Stimulated activated CD4-positive, alpha-beta T cell treated with anti-CD3 and anti-CD28 coated beads, Interleukin-12 subunit alpha, Interleukin-12 subunit beta, amount 100 ng/mL, for 48 hours (primary cell): ENCODE results near the gene LCMT2.

Experiments used
- DNase-seq, 3 donors: peaks; one replicate each; pipeline ENCODE4 v3.0.0-alpha.2; 2020; ENCODE audit warnings: low read depth in 2 of 3, low spot score in 1 of 3

Gene LCMT2

GRCh38 chr15:43276563-43277200 lies 53.7 kb downstream of the LCMT2 start:
- DNase-seq, result no peak

GRCh38 chr15:43275740-43276562 lies 54.4 kb downstream of the LCMT2 start:
- no peak for DNase-seq

- DNase-seq, result no peak
These were observed 56.2 kb downstream of the LCMT2 start for GRCh38 chr15:43274136-43274535.
